H1 (cell line): ENCODE measurements around the gene TWSG1. TPM values are rescaled to one million over a fixed set of nuclear protein-coding genes. Genes with fewer than 3 reads are reported as not detected.

Source experiments
- FOSL1 ChIP-seq: IDR thresholded peaks from 2 replicates; pipeline ENCODE4 v1.6.1; 2011; ENCODE audit warnings: mild to moderate bottlenecking, low read depth, low read length, moderate library complexity; ENCODE audit not compliant: insufficient read depth
- KDM1A ChIP-seq: fragments of 200-600, 300-600 bp; sonication (generic); IDR thresholded peaks from 2 replicates; pipeline ENCODE4 v1.7.1; 2016; ENCODE audit warnings: mild to moderate bottlenecking, low read length, borderline replicate concordance
- MAX ChIP-seq: IDR thresholded peaks from 2 replicates; pipeline ENCODE4 v1.6.1; 2012; ENCODE audit warnings: inconsistent platforms
- POLR2A ChIP-seq, 2 experiments: IDR thresholded peaks; 1 replicate in 1 of 2; 2 replicates in 1 of 2; pipeline ENCODE4 v1.6.1; 2011; ENCODE audit warnings: low read depth in 2 of 2, low read length in 2 of 2, mild to moderate bottlenecking in 2 of 2; ENCODE audit errors: control extremely low read depth in 1 of 2
- RNF2 ChIP-seq: fragments of 200-900, 300-1000 bp; sonication (generic); IDR thresholded peaks from 2 replicates; pipeline ENCODE4 v1.7.1; 2016; ENCODE audit warnings: borderline replicate concordance, low read depth, mild to moderate bottlenecking, antibody characterized with exemption, low read length; ENCODE audit not compliant: poor library complexity, severe bottlenecking; ENCODE audit errors: missing control alignments
- polyA plus RNA-seq, 7 experiments: library from polyadenylated mRNA; depleted of rRNA in 3 of 7; stranded (reverse) in 5 of 7; unstranded in 2 of 7; fragments of >200 nt in 5 of 7; fragments of 200-250 nt in 2 of 7; gene quantifications; 1 replicate in 5 of 7; 2 replicates in 1 of 7; 4 replicates in 1 of 7; pipeline versions ENCODE4 v1.2.1 to v1.2.3, GENCODE V29; 2011 to 2013; ENCODE audit warnings: missing spikeins in 2 of 7, mixed read lengths in 2 of 7
- total RNA-seq: library from RNA; stranded (reverse); fragmentation: NEBNext Ultra II Directional; extraction: Animal tissue kit (Norgen Biotek cat#: 25700); gene quantifications from 2 replicates; pipeline ENCODE4 v1.2.1, GENCODE V29; 2021
- TF ChIP-seq, protein P1 (sequence below): IDR thresholded peaks from 2 replicates; pipeline ENCODE4 v1.6.1; 2012; ENCODE audit warnings: inconsistent platforms

TWSG1 gene
- total and polyA plus RNA-seq, 2 of the 8 experiments (the other 6 are each of a cell fraction or from before 2014, with no cell fraction given): 11.8 to 19.8 TPM

DNA sequence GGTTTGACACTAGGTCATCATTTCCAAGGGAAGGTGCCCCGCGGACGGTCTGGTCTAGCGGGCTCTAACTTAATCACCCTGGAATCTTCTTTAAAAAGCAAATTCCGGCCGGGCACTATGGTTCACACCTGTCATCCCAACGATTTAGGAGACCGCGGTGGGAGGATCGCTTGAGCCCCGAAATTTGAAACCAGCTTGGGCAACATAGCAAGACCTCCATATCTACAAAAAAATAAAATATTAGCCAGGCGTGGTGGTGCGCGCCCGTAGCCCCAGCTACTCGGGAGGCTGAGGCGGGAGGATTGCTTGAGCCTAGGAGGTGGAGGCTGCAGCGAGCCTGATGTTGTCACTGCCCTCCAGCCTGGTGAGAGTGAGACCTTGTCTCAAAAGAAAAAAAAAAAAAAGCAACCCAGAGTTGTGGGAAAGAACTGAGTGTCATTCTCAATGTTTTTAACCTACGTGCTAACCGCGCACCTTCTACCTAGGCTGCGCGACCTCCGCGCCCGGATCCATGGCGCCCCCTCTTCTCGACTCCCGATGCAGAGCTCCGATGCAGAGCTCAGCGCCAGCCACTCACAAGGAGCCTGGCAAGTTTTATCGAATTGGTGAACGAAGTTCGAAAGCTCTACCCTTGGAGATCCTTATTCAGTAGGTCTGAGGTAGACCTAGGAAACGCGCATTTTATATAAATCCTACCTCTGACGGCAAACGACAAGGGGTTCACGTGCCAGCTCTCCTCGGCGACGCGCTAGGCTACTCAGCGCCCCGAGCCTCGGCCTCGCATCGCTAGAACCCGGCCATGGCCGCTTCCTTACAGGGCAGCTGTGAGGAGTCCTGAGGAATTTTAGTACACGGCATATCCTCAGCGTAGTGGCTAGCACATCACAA, 888 bp upstream of the TWSG1 start (continued):
- TF ChIP-seq MAX: peak; percentile 92
- TF ChIP-seq FOSL1: no peak
- peak; percentile 72; the same call in 1 of the 2 replicates for TF ChIP-seq KDM1A
- TF ChIP-seq POLR2A (IDR thresholded peaks at IDR 0.05; ENCODE audit: control extremely low read depth in 1 of 2, low read depth in 2 of 2, low read length in 2 of 2): 0 out of 3 replicates have a peak, but pooled peaks of 1 of the 2 experiments have one; percentile 4
- TF ChIP-seq, protein P1, sequence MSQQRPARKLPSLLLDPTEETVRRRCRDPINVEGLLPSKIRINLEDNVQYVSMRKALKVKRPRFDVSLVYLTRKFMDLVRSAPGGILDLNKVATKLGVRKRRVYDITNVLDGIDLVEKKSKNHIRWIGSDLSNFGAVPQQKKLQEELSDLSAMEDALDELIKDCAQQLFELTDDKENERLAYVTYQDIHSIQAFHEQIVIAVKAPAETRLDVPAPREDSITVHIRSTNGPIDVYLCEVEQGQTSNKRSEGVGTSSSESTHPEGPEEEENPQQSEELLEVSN: peak; percentile 95
- peak; percentile 41 for TF ChIP-seq RNF2
